Stimulated activated CD4-positive, alpha-beta T cell treated with anti-CD3 and anti-CD28 coated beads, TNF-alpha, amount 100 ng/mL, for 48 hours (primary cell): Measurements from ENCODE around the gene MAGEF1.

Experiments used
- DNase-seq, 3 donors: peaks; one replicate each; pipeline ENCODE4 v3.0.0-alpha.2; 2020; ENCODE audit warnings: low read depth in 3 of 3

MAGEF1 gene

DNA sequence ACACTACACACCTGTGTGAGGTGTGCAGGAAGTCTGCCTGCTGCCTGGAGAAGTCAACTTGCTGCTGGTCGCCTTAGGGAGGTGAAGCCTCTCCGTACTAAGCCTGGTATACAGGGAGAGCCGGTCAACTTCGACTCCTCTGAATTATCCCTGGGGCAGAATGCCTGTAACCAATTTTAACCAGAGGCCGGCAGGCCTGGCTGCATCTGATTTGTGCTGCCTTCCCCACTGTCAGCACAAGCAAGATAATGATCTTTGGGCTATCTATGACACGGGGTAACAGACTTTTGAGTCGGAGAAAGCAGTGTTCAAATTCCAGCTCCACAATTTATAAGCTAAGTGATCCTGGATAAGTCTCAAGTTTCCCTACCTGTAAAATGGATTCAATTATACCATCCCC is 42.3 kb downstream of the MAGEF1 start:
- no peak for DNase-seq

- no peak for DNase-seq
Observed at GRCh38 chr3:184666442-184666841, 45.4 kb downstream of the MAGEF1 start.

- no peak for DNase-seq
Observed at GRCh38 chr3:184665101-184665500, 46.8 kb downstream of the MAGEF1 start.

- no peak for DNase-seq
Observed at GRCh38 chr3:184663756-184664155, 48.1 kb downstream of the MAGEF1 start.

DNA sequence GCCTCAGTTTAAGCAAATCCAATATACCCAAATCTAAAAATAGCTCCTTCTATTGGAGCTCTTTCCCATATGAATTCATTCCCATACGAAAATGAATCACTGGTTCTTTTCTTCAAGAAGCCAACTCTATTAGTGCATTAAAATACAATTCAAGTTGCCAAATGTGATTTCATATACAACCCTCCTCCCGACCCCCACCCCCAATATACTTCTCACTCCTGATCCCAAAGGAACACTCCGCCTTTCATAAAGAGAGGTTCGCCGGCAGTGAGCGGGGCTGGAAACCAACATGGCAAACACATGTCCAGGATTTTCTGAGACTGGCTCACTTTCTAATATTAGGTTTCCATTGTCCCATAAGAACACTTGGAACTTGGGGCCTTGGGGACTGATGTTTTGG is 48.5 kb downstream of the MAGEF1 start:
- DNase-seq = no peak

- DNase-seq = no peak
Observed at GRCh38 chr3:184662187-184662586, 49.7 kb downstream of the MAGEF1 start.

DNA sequence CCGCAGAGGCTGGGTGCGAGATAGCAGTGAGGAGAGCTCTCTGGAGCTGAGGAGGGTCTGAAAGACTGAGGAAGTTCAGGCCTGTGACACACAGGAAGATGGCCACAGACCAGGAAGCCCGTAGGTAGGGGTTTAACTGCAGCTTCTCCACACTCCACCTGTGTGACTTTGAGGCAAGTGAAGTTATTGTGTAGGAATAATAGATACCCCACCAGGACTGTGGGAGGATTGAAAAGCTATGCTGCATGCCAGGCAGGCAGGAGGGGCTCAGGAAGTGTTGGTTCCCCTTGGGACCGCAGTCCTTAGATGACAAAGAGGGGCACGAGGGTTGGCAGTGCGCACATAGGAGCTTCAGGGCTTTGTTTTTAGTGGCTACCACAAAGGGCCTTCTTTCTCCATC is 50.9 kb downstream of the MAGEF1 start:
- DNase-seq = no peak
